ENCODE data around the gene ARID1B. TPM values are rescaled to one million over a fixed set of nuclear protein-coding genes. Genes with fewer than 3 reads are reported as not detected.

The ARID1B gene
- total and polyA plus RNA-seq, 8 donors = 16.2 to 68.0 (median 42.5) TPM

GRCh38 chr6:156854466-156855161 lies 77.4 kb downstream of the ARID1B start:
- FAIRE-seq = no peak
- ATAC-seq = no peak
- Histone ChIP-seq H3K4me1 (peaks cover 0 to 4% (median 0%) of the 10 kb centered on the region in 3 donors), H3K36me3 (no peaks in the 10 kb centered on the region), H3K4me3 (no peak overlapping the region), H3K27ac (no peak overlapping the region), H3K27me3 (no peaks in the 10 kb centered on the region), H3K9me3 (no peaks in the 10 kb centered on the region)
- 89% methylated on average over 10 of the region's 10 CpGs for WGBS, 2 donors
- no peak for DNase-seq
- no peak for TF ChIP-seq CTCF (IDR thresholded peaks at IDR 0.05)
- intact Hi-C loops (cut with DNase I) = no loop called here

- Histone ChIP-seq H3K27ac (no peak overlapping the region), H3K4me1 (peaks cover 0 to 7% (median 0%) of the 10 kb centered on the region in 3 donors), H3K4me3 (no peak overlapping the region), H3K27me3 (no peaks in the 10 kb centered on the region), H3K36me3 (no peaks in the 10 kb centered on the region), H3K9me3 (no peaks in the 10 kb centered on the region)
- WGBS, 2 donors = 80 to 87% methylated on average over 2 of the region's 2 CpGs
- DNase-seq = no peak
- intact Hi-C loops (cut with DNase I) = no loop called here
- ATAC-seq = peak in 3 of 4 donors; percentile 21 to 24 (median 22)
- TF ChIP-seq CTCF (IDR thresholded peaks at IDR 0.05) = no peak
- FAIRE-seq = no peak
These were observed 80.4 kb downstream of the ARID1B start for GRCh38 chr6:156857573-156857972.

GRCh38 chr6:156859686-156860085 lies 82.5 kb downstream of the ARID1B start:
- Histone ChIP-seq H3K27me3 (no peaks in the 10 kb centered on the region), H3K9me3 (no peaks in the 10 kb centered on the region), H3K4me1 (peaks cover 0 to 11% (median 0%) of the 10 kb centered on the region in 3 donors), H3K36me3 (no peaks in the 10 kb centered on the region), H3K27ac (no peak overlapping the region), H3K4me3 (no peak overlapping the region)
- WGBS, 2 donors = 64 to 68% methylated on average over 1 of the region's 1 CpG
- ATAC-seq = no peak
- no peak for FAIRE-seq
- intact Hi-C loops (cut with DNase I) = no loop called here
- DNase-seq = no peak
- no peak for TF ChIP-seq CTCF (IDR thresholded peaks at IDR 0.05)

- Histone ChIP-seq H3K4me3 (no peak overlapping the region), H3K27ac (no peak overlapping the region), H3K36me3 (no peaks in the 10 kb centered on the region), H3K4me1 (peaks cover 0 to 11% (median 6%) of the 10 kb centered on the region in 3 donors), H3K9me3 (no peaks in the 10 kb centered on the region), H3K27me3 (no peaks in the 10 kb centered on the region)
- WGBS, 2 donors = 95 to 98% methylated on average over 7 of the region's 7 CpGs
- ATAC-seq (no peak), DNase-seq (no peak), FAIRE-seq (no peak)
- no peak for TF ChIP-seq CTCF (IDR thresholded peaks at IDR 0.05)
- intact Hi-C loops (cut with DNase I) = no loop called here
These were observed 85.5 kb downstream of the ARID1B start for GRCh38 chr6:156862711-156863110.

- Histone ChIP-seq H3K9me3 (no peaks in the 10 kb centered on the region), H3K36me3 (no peaks in the 10 kb centered on the region), H3K4me1 (peaks cover 0 to 11% (median 6%) of the 10 kb centered on the region in 3 donors), H3K27ac (no peak overlapping the region), H3K27me3 (no peaks in the 10 kb centered on the region), H3K4me3 (no peak overlapping the region)
- no peak for DNase-seq
- no peak for ATAC-seq
- no peak for TF ChIP-seq CTCF (IDR thresholded peaks at IDR 0.05)
- intact Hi-C loops (cut with DNase I) = no loop called here
- no peak for FAIRE-seq
These were observed 86.3 kb downstream of the ARID1B start for GRCh38 chr6:156863504-156863903.

All from pancreas (tissue), 10 donors.